GM18511 (cell line): ENCODE data around the gene CPB2.

ENCODE experiments used
- ATAC-seq: cut with Tn5 transposase; IDR thresholded peaks from one replicate; pipeline ENCODE4 v1.9.1; 2021; ENCODE audit warnings: mild to moderate bottlenecking, moderate library complexity; ENCODE audit not compliant: unreplicated experiment

Gene CPB2

GRCh38 chr13:46053162-46054012 is 51.4 kb downstream of the CPB2 start:
- ATAC-seq, result no peak

- peak; percentile 100 for ATAC-seq
These were observed 52.3 kb downstream of the CPB2 start, which contains the start of gene ZC3H13 for GRCh38 chr13:46052319-46053161. ZC3H13 (minus strand) TSS chr13:46052746; CDS start chr13:46045507, 7,239 bp downstream.

DNA sequence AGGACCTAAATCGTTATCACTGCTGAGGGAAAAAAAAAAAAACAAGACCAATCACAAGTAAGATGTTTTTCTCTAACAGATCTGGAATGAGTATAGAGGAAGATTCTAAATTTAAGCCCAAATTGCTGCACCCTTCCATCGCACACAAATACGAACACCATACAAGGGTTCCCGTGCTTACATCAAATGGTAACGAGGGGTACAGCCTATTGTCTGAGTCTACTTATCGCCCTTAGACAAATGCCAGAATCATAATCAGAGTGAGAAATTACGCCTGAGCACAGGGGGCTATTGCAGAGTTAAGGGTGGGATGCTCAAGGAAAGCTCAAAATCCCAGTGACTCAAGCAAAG is 52.9 kb downstream of the CPB2 start:
- ATAC-seq, result peak; percentile 20

DNA sequence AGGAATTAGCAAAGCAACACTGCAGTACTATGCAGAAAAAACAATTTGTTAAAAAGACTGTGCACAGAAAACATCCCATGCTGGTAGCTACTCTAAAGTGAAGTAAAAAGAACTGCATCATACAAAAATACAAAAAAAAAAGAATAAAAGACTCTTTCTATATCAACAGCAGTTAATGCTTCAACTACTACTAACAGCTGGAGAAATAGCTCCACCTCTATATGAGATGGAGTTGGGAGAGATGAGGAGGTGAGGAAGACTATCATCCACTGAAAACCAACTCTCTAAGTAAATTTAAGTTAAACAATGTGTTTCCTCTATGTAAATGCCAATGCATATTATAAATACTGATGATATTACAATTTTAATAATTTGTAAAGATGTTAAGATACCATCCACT is 54.1 kb downstream of the CPB2 start:
- no peak for ATAC-seq

DNA sequence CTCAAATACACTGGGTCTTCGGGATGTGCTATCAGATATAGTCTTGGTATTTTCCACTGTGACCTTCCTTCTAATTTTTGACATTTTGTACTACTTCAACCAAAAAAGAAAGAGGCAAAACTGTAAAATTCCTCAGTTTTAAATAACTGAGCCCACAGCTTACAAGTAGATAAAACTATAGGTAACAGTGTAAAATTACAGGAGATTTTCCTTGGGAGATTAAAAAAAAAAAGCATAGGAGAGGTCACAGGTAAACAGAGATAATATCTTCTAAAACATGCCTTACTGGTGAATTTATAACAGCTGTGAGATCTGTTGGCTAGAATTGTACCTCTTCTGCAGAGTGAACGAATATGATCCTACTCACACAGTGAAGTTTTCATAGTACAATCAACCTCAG is 59.4 kb downstream of the CPB2 start:
- no peak for ATAC-seq

DNA sequence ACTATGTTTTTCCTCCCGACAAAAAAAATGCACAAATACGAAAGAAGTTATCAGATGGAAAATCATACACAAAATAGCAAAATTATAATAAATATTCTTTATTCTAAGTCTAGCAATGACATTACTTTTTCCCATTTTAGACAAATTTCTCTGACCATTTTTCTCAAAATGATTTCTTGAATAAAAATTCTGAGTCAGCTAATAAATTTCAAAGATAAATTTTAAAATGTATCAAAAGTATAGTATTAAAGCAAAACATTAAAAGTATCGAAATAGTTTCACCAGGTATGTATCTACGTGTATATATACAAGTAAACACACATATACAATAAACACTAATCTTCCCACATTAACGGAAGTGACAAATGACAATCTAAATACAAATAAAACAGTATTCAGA is 61.2 kb downstream of the CPB2 start:
- ATAC-seq, result no peak

DNA sequence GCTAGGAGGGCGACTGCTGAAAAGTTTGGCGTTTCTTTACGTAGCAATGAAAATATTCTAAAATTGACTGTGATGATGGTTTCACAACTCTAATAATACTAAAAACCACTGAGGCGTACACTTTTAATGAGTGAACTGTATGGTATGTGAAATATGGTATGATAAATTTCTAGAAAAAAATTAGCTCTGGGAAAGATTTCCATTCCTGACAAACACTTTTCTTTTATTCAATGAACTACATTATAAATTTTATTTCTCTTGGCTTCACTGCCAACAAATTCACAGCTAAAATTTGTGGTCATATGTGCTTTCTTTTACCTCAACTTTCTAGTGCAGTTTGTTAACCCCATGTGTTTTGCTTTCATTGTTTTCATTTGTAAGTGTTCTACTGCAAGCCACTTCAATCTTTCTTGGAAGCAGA is 63.4 kb downstream of the CPB2 start:
- ATAC-seq, result no peak

DNA sequence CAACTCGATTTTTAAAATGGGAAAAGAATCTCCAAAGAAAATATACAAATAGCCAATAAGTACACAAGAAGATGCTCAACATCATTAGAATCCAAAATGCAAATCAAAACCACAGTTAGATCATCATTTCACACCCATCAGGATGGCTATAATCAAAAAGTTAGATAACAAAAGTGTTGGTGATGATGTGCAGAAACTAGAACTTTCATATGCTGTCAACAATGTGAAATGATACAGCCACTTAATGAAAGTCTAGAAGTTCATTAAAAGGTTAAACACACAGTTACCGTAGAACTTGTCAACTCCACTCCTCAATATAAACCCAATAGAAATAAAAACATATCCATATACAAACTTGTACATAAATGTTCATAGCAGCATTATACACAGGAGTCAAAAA is 64.1 kb downstream of the CPB2 start:
- no peak for ATAC-seq

GRCh38 chr13:46039411-46040182 is 65.2 kb downstream of the CPB2 start:
- no peak for ATAC-seq

DNA sequence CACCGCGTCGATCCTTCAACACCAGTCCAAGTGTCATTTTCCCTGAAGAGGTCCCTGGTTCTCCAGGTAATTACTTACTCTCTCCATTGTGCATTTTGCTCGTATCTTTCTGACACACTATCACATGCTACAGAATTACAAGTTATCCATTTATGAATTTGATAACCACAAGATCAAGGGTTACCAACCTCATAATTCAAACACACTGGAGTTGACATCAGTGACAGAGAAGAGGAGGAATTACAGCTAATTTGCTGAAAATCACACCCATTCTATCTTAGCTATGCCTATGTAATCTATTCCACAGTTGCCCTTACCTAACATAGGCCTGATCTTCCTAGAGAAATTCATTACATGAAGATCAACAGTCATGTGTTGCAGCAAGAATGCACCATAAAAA is 66.5 kb downstream of the CPB2 start:
- ATAC-seq, result no peak

DNA sequence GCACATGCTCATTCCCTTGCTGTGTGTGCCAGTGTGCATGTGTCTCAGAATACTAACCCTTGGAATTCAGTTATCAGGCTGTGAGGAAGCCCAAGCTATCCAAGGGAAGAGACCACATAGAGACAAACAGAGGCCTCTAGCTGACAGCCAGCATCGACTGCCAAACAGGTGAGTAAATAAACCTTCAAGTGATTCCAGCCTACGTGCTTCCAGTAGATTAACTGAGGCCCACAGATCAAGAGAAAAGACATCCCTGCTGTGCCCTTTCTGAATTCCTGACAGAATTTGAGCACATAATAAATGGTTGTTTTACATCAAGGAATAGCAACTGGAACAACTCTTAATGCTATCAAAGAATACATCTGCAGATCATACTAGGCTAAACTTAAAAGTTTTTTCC is 69.8 kb downstream of the CPB2 start:
- ATAC-seq, result no peak

DNA sequence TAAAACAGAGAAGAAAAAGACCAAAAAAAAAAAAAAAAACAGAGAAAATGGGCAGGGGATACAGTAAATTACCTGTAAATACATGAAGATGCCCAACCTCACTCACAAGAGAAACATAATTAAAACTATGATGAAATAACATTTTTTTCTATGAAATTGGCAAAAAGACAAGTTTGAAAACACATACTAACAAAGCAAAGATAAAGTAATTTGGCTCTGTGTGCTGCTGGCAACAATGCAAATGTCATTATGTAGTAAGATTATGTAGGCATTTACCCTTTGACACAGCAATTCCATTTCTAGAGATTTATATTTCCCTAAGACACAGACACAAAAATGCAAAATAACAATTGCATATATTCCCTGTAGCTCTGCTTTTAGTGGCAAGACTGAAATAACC is 72.5 kb downstream of the CPB2 start:
- ATAC-seq, result no peak

DNA sequence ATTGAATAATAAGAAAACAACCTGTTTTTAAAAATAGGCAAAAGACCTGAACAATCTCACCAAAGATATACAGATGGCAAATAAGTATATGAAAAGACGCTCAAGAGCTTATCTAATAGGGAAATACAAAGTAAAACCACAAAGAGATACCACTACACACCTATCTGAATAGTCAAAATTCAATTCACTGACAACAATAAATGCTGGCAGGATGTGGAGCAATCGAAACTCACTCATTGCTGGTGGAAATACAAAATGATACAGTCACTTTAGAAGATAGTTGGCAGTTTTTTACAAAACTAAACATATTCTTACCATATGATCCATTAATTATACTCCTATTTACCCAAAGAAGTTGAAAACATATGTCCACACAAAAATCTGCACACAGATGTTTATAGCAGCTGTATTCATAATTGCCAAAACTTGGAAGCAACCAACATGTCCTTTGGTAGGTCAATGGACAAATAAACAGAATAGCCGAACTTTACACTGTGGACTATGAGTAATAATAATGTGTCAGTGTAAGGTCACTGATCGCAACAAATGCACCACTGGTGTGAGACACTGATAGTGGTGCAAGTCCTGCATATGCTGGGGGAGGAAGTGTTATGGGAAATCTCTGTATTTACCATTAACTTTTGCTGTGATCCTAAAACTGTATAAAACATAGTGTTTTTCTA is 73.1 kb downstream of the CPB2 start:
- no peak for ATAC-seq

- ATAC-seq, result no peak
These were observed 79.7 kb downstream of the CPB2 start for GRCh38 chr13:46025157-46025556.

DNA sequence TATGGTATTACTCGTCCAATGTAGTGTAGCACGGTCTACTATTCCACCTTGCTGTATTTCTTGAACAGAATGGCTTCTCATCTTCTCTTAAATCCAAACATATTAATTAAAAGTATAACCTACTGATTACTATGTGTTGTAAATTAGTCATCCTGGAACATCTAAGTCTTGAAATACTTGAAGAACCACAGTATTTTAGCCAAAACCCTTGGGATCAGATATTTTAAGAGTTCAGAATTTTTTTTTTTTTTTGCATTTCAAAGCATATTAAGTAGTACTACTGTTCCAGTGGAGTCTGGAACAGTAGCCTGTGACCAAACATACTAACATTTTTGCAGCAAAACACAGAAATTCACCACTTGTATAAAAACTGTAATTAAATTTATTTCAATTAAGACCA is 82.4 kb downstream of the CPB2 start:
- ATAC-seq, result no peak

GRCh38 chr13:46016216-46016615 is 88.6 kb downstream of the CPB2 start:
- no peak for ATAC-seq

GRCh38 chr13:46015366-46015765 is 89.5 kb downstream of the CPB2 start:
- no peak for ATAC-seq

GRCh38 chr13:46012404-46012803 is 92.4 kb downstream of the CPB2 start:
- ATAC-seq, result no peak

GRCh38 chr13:46010148-46010547 is 94.7 kb downstream of the CPB2 start:
- no peak for ATAC-seq

DNA sequence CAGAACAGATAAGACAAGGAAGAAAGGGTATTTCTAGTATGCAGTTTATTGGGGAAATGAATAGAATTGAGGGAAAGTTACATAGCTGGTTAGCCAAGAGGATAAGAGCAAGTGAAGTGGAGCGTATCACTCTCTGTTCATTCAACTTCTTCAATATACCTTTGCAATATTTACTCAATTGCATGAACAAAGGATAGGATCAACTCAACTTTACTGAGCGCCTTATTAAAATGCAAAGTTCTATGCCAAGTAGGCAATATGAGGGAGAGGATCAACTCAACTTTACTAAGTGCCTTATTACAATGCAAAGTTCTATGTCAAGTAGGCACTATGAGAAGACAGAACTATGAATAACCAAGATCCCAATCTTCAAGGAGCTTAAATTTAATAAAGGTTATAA is 96.2 kb downstream of the CPB2 start:
- ATAC-seq, result no peak
